Measurements from ENCODE around the gene SP110.
A peak's percentile ranks its signal among the peaks of the same experiment; 100 is the strongest.

SP110 gene

GRCh38 chr2:230170532-230170931, 49.3 kb downstream of the SP110 start:
- DNase-seq (ENCODE audit: low read depth in 2 of 2): no peak

- DNase-seq (ENCODE audit: low read depth in 2 of 2): no peak
Measured at GRCh38 chr2:230166557-230167170, 53.1 kb downstream of the SP110 start.

- no peak for DNase-seq (ENCODE audit: low read depth in 2 of 2)
Measured at GRCh38 chr2:230164139-230164538, 55.6 kb downstream of the SP110 start.

- DNase-seq (ENCODE audit: low read depth in 2 of 2): no peak
Measured at GRCh38 chr2:230162981-230163380, 56.8 kb downstream of the SP110 start.

GRCh38 chr2:230161184-230161583, 58.6 kb downstream of the SP110 start:
- no peak for DNase-seq (ENCODE audit: low read depth in 2 of 2)

GRCh38 chr2:230160112-230160660, 59.6 kb downstream of the SP110 start:
- peak; percentile 32 to 39 for DNase-seq (ENCODE audit: low read depth in 2 of 2)

GRCh38 chr2:230158468-230158867, 61.3 kb downstream of the SP110 start:
- DNase-seq (ENCODE audit: low read depth in 2 of 2): no peak

GRCh38 chr2:230156782-230157699, 62.7 kb downstream of the SP110 start:
- no peak for DNase-seq (ENCODE audit: low read depth in 2 of 2)

- DNase-seq (ENCODE audit: low read depth in 2 of 2): no peak
Measured at GRCh38 chr2:230155359-230155758, 64.4 kb downstream of the SP110 start.

- no peak for DNase-seq (ENCODE audit: low read depth in 2 of 2)
Measured at GRCh38 chr2:230153390-230153976, 66.3 kb downstream of the SP110 start.

GRCh38 chr2:230152334-230152733, 67.5 kb downstream of the SP110 start:
- DNase-seq (ENCODE audit: low read depth in 2 of 2): no peak

GRCh38 chr2:230144355-230144754, 75.4 kb downstream of the SP110 start:
- no peak for DNase-seq (ENCODE audit: low read depth in 2 of 2)

GRCh38 chr2:230140667-230141066, 79.1 kb downstream of the SP110 start:
- DNase-seq (ENCODE audit: low read depth in 2 of 2): no peak

GRCh38 chr2:230137902-230138539, 81.8 kb downstream of the SP110 start:
- DNase-seq (ENCODE audit: low read depth in 2 of 2): no peak

GRCh38 chr2:230135130-230135525, 84.7 kb downstream of the SP110 start:
- DNase-seq (ENCODE audit: low read depth in 2 of 2): no peak

- DNase-seq (ENCODE audit: low read depth in 2 of 2): no peak
Measured at GRCh38 chr2:230134496-230135129, 85.2 kb downstream of the SP110 start.

GRCh38 chr2:230131366-230131765, 88.4 kb downstream of the SP110 start:
- no peak for DNase-seq (ENCODE audit: low read depth in 2 of 2)

GRCh38 chr2:230130668-230131364, 89.0 kb downstream of the SP110 start:
- no peak for DNase-seq (ENCODE audit: low read depth in 2 of 2)

- DNase-seq (ENCODE audit: low read depth in 2 of 2): no peak
Measured at GRCh38 chr2:230129343-230129742, 90.4 kb downstream of the SP110 start.

GRCh38 chr2:230128623-230129342, 91.0 kb downstream of the SP110 start:
- no peak for DNase-seq (ENCODE audit: low read depth in 2 of 2)
